H1 (cell line): ENCODE results near the gene LCMT1. TPM values are rescaled to one million over a fixed set of nuclear protein-coding genes. Genes with fewer than 3 reads are reported as not detected.

Experiments used
- RAD21 ChIP-seq, 2 experiments: IDR thresholded peaks in 1 of 2; conservative IDR thresholded peaks in 1 of 2; 2 replicates each; pipeline ENCODE4 v1.6.1; 2011; ENCODE audit warnings: low read depth in 2 of 2, low read length in 2 of 2, improper control_type of control experiment in 1 of 2, inconsistent platforms in 1 of 2, mild to moderate bottlenecking in 1 of 2, moderate library complexity in 1 of 2
- polyA plus RNA-seq, 7 experiments: library from polyadenylated mRNA; depleted of rRNA in 3 of 7; stranded (reverse) in 5 of 7; unstranded in 2 of 7; fragments of >200 nt in 5 of 7; fragments of 200-250 nt in 2 of 7; gene quantifications; 1 replicate in 5 of 7; 2 replicates in 1 of 7; 4 replicates in 1 of 7; pipeline versions ENCODE4 v1.2.1 to v1.2.3, GENCODE V29; 2011 to 2013; ENCODE audit warnings: missing spikeins in 2 of 7, mixed read lengths in 2 of 7
- total RNA-seq: library from RNA; stranded (reverse); fragmentation: NEBNext Ultra II Directional; extraction: Animal tissue kit (Norgen Biotek cat#: 25700); gene quantifications from 2 replicates; pipeline ENCODE4 v1.2.1, GENCODE V29; 2021

LCMT1 gene
- total and polyA plus RNA-seq, 2 of the 8 experiments (the other 6 are each of a cell fraction or from before 2014, with no cell fraction given) = 61.0 to 80.8 TPM

GRCh38 chr16:25177512-25177830 is 65.9 kb downstream of the LCMT1 start (continued):
- no peak for TF ChIP-seq RAD21 (IDR thresholded peaks at IDR 0.05 in 1 of 2, conservative IDR thresholded peaks at IDR 0.05 in 1 of 2; ENCODE audit: low read depth in 2 of 2, low read length in 2 of 2)
